Progenitor cell of endocrine pancreas (in vitro differentiated cells): ENCODE measurements around the gene MIF. TPM values are rescaled to one million over a fixed set of nuclear protein-coding genes. Genes with fewer than 3 reads are reported as not detected.
"Not testable (repeated sequence)": the region's sequence is repeated elsewhere in the genome, so short reads cannot be mapped to it uniquely, and the experiment has no call there.

ENCODE experiments used
- DNase-seq: peaks from one replicate; pipeline ENCODE4 v3.0.0; 2021; ENCODE audit warnings: low spot score; ENCODE audit not compliant: unreplicated experiment
- H3K27ac Mint-ChIP-seq: 2 replicates; pipeline ENCODE4 v1.8.0; 2021; ENCODE audit warnings: mild to moderate bottlenecking, moderate library complexity, mixed read lengths
- H3K27me3 Mint-ChIP-seq: 2 replicates; pipeline ENCODE4 v1.8.0; 2021; ENCODE audit warnings: mixed read lengths
- H3K36me3 Mint-ChIP-seq: 2 replicates; pipeline ENCODE4 v1.8.0; 2022; ENCODE audit warnings: mixed read lengths; ENCODE audit not compliant: insufficient read depth
- H3K4me1 Mint-ChIP-seq: 2 replicates; pipeline ENCODE4 v1.8.0; 2021; ENCODE audit warnings: low read depth, mixed read lengths
- H3K4me3 Mint-ChIP-seq: 2 replicates; pipeline ENCODE4 v1.8.0; 2021; ENCODE audit warnings: low read depth, mild to moderate bottlenecking, moderate library complexity, mixed read lengths
- H3K9me3 Mint-ChIP-seq: 2 replicates; pipeline ENCODE4 v1.8.0; 2021; ENCODE audit warnings: low read depth, mixed read lengths
- total RNA-seq: library from RNA; stranded (reverse); gene quantifications from 2 replicates; pipeline ENCODE4 v1.2.1, GENCODE V29; 2021
- TF ChIP-seq, protein P1 (sequence below): fragments of 200-600 bp; sonication (generic); IDR thresholded peaks from one replicate; pipeline ENCODE4 v1.5.0; 2021; ENCODE audit warnings: antibody characterized with exemption, mild to moderate bottlenecking; ENCODE audit not compliant: unreplicated experiment

MIF gene
- total RNA-seq, 1 donor from 2014 or later, result 562 TPM

DNA sequence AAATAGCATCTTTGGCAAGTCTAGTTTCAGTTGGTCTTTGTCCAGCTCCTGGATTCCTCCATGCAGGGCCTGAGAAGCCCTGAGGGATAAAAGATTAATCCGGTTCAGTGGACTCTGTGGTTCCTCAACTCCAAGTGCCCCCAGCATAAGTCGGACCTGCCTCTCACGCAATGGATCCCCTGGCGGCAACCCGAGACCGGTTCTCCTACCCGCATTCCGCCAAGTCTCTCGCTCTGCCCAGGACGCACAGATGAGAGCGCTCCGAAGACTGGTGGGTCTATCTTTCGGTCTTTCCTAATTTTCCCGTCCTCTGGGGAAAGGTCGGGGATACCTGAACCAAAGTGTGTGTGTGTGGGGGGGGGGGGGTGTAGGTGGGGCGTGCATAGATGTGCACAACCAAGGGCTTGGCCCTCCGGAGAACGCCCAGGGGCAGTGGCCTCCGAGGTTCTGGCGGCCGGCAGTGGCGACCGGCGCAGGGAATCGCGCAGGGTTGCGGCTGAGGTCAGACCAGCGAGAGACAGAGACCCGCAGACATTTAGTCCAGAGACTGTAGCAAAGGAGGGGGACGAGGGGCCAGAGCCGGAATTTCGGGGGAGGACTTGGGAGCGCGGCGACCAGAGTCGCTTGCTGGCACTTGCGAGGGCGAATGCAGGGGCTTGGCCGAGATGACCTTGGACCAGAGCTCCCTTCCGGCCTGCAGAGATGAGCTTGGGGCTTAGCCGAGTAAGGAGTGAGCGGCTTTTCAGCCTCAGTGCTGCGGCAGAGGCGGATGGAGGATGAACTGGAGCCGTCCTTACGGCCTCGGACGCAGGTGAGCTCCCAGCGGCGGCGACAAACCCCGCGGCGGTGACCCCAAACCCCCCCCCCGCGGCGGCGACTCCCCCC lies 37.2 kb upstream of the MIF start:
- DNase-seq, result peak; percentile 41
- Mint-ChIP-seq H3K4me1 (peaks cover 18% of the 10 kb centered on the region), H3K4me3 (peak overlapping the region; percentile 89), H3K27me3 (no peaks in the 10 kb centered on the region), H3K27ac (peak overlapping the region; percentile 97), H3K9me3 (no peaks in the 10 kb centered on the region), H3K36me3 (no peaks in the 10 kb centered on the region)
- TF ChIP-seq, protein P1, sequence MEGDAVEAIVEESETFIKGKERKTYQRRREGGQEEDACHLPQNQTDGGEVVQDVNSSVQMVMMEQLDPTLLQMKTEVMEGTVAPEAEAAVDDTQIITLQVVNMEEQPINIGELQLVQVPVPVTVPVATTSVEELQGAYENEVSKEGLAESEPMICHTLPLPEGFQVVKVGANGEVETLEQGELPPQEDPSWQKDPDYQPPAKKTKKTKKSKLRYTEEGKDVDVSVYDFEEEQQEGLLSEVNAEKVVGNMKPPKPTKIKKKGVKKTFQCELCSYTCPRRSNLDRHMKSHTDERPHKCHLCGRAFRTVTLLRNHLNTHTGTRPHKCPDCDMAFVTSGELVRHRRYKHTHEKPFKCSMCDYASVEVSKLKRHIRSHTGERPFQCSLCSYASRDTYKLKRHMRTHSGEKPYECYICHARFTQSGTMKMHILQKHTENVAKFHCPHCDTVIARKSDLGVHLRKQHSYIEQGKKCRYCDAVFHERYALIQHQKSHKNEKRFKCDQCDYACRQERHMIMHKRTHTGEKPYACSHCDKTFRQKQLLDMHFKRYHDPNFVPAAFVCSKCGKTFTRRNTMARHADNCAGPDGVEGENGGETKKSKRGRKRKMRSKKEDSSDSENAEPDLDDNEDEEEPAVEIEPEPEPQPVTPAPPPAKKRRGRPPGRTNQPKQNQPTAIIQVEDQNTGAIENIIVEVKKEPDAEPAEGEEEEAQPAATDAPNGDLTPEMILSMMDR, result peak; percentile 33

DNA sequence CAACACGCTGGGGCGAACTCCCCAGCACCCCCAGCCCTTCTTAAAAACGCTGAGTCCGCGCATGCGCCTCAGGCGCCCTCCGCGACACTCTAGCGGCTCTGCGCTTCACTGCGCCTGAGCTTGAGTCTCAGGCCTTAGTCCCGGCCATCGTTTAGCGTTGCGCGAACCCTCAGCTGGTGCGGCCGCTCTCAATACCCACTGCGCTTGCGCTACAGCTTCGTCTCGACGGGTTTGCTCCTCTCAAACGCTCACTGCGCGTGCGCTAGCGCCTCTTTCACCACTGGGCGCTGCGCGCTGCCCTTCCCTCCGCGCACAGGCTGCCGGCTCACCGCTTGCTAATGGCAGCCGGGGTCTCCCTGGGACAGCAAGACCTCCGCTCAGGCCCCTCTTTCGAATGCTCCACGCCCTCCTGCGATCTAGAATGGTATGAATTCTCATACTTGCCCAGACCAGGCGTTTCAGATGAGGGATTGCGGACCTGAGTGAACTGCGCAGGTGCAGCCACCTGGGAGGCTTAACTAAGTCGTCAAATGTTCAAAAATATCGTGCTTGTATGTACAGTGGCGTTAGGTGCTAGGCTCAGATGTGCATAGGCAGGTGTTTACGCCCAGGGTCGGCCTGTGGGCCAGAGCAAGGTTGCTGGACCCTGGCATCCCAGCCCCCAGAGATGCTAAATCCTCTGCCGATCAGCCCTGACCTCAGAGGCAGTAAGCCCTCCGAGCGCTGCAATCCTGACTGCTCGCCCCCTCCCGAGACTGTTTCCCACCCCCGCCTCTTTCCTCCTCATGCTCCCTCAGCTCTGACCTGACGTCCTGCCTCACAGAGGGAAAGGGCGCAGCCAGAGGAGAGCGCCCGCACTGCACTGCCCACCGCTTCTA lies 36.3 kb upstream of the MIF start, which contains the start of gene SLC2A11:
Gene SLC2A11, plus strand, starts transcription at position 270 of the 878 bp plus-strand sequence. Its CDS starts 125 bp downstream, at position 395.
- Mint-ChIP-seq H3K4me1 (peaks cover 18% of the 10 kb centered on the region), H3K9me3 (no peaks in the 10 kb centered on the region), H3K27me3 (no peaks in the 10 kb centered on the region), H3K27ac (peak within 1 kb of the TSS; percentile 97), H3K4me3 (peak within 1 kb of the TSS; percentile 89), H3K36me3 (peaks cover 2% of the 10 kb centered on the region)
- DNase-seq, result peak; percentile 93
- TF ChIP-seq, protein P1, result no peak

DNA sequence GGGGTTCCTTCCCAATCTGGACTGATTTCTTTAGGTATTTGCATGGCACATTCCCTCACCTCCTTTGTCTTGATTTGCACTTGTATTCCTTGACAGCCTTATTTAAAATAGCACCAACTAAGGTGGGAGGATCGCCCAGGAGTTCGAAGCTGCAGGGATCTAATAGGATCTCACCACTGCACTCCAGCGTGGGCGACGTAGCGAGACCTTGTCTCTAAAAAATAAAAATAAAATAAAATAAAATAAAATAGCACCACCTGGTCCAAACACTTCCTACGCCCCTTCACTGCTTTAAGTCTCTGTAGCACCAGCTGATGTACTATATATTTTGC lies 35.7 kb upstream of the MIF start:
- no peaks in the 10 kb centered on the region for H3K27me3 Mint-ChIP-seq
- TF ChIP-seq, protein P1, result no peak
- peak overlapping the region; percentile 89 for H3K4me3 Mint-ChIP-seq
- no peak for DNase-seq
- peak overlapping the region; percentile 94 for H3K27ac Mint-ChIP-seq
- H3K36me3 Mint-ChIP-seq, result peaks cover 5% of the 10 kb centered on the region
- H3K9me3 Mint-ChIP-seq, result no peaks in the 10 kb centered on the region
- peaks cover 18% of the 10 kb centered on the region for H3K4me1 Mint-ChIP-seq

DNA sequence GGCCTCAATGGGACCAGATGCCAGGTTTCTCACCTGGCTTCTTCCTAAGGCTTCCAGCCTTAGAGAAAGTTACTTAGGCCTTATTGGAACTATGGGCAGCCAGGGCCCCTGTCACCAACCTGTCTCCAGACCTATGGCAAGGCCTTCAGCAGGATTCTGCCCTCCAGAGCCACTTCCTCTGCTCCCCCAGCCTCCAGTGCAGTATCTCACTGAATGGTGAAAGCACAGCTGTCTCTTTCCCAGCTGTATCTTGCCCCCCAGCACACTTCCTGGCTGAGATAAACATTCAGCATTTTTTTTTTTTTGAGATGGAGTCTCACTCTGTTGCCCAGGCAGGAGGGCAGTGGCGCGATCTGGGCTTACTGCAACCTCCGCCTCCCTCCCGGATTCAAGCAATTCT lies 35.0 kb upstream of the MIF start:
- Mint-ChIP-seq H3K36me3 (peaks cover 5% of the 10 kb centered on the region), H3K9me3 (no peaks in the 10 kb centered on the region), H3K4me3 (peak overlapping the region; percentile 89), H3K27ac (peak overlapping the region; percentile 33), H3K27me3 (no peaks in the 10 kb centered on the region), H3K4me1 (peaks cover 18% of the 10 kb centered on the region)
- no peak for DNase-seq
- TF ChIP-seq, protein P1, result no peak

DNA sequence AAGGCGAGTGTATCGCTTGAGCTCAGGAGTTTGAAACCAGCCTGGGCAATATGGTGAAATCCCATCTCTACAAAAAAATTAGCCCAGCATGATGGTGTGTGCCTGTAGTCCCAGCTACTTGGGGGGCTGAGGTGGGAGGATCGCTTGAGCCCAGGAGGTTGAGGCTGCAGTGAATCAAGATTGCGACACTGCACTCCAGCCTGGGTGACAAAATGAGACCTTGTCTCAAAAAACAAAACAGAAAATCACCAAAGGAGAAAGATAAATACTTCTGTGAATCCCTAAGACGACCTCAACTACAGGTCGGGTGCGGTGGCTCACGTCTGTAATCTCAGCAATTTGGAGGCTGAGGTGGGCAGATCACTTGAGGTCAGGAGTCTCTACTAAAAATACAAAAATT lies 34.0 kb upstream of the MIF start:
- H3K27ac Mint-ChIP-seq, H3K9me3 Mint-ChIP-seq, H3K27me3 Mint-ChIP-seq, H3K4me3 Mint-ChIP-seq, H3K36me3 Mint-ChIP-seq, DNase-seq: not testable (repeated sequence)
- peaks cover 18% of the 10 kb centered on the region for H3K4me1 Mint-ChIP-seq
